ENCODE measurements around the gene FURIN. TPM values are rescaled to one million over a fixed set of nuclear protein-coding genes. Genes with fewer than 3 reads are reported as not detected.

FURIN gene
- polyA plus RNA-seq, 1 of the 3 experiments (the other 2 are of a cell fraction): 40.8 TPM

GRCh38 chr15:90889313-90889730 lies 20.9 kb downstream of the FURIN start:
- CTCF ChIA-PET: interaction anchor here (0.9 to 2.1 kb wide), 5 partner anchors 9 to 569 kb away, joined by 3 to 8 read pairs (median 4); no protein-coding TSS in a partner anchor
- Histone ChIP-seq H3K27me3 (ENCODE audit: insufficient read depth) (no peaks in the 10 kb centered on the region), H4K20me1 (ENCODE audit: insufficient read depth) (no peaks in the 10 kb centered on the region), H3K9me2 (no peaks in the 10 kb centered on the region), H3K79me2 (ENCODE audit: insufficient read depth) (no peaks in the 10 kb centered on the region), H3K4me1 (ENCODE audit: control insufficient read depth in 1 of 2, insufficient read depth in 2 of 2, low read depth in 1 of 2, low read length in 1 of 2) (no peaks in the 10 kb centered on the region; a peak in 1 of 4 replicates), H2AFZ (ENCODE audit: low read depth) (no peak overlapping the region), H3K9ac (no peak overlapping the region), H3K27ac (ENCODE audit: low read depth in 2 of 2, low read length in 1 of 2) (no peak overlapping the region), H3K9me3 (no peaks in the 10 kb centered on the region), H3K36me3 (replicated peaks in 1 of 2; ENCODE audit: control insufficient read depth in 1 of 2, insufficient read depth in 2 of 2, low read length in 1 of 2) (no peaks in the 10 kb centered on the region), H3F3A (replicated peaks; ENCODE audit: insufficient read depth) (peaks cover 3% of the 10 kb centered on the region), H3K4me3 (ENCODE audit: low read depth in 2 of 2, low read length in 1 of 2) (no peak overlapping the region), H3K4me2 (no peak overlapping the region)
- 74% methylated on average over 9 of the region's 18 CpGs for WGBS (ENCODE audit: low lambda C conversion rate)
- no peak for TF ChIP-seq GATA2 (CRISPR knock-in tag; IDR thresholded peaks at IDR 0.05)
- POLR2A ChIA-PET: no interaction called here
- DNase-seq: no peak

GRCh38 chr15:90889736-90890456 lies 21.5 kb downstream of the FURIN start:
- CTCF ChIA-PET: interaction anchor here (0.9 to 2.1 kb wide), 4 partner anchors 160 to 242 kb away, joined by 3 to 8 read pairs (median 5); no protein-coding TSS in a partner anchor
- H3K4me2 ChIP-seq: no peak overlapping the region
- H2AFZ ChIP-seq (ENCODE audit: low read depth): no peak overlapping the region
- no peaks in the 10 kb centered on the region for H4K20me1 ChIP-seq (ENCODE audit: insufficient read depth)
- H3K4me1 ChIP-seq (ENCODE audit: control insufficient read depth in 1 of 2, insufficient read depth in 2 of 2, low read depth in 1 of 2, low read length in 1 of 2): no peaks in the 10 kb centered on the region
- H3F3A ChIP-seq (replicated peaks; ENCODE audit: insufficient read depth): peaks cover 3% of the 10 kb centered on the region
- no peak overlapping the region for H3K27ac ChIP-seq (ENCODE audit: low read depth in 2 of 2, low read length in 1 of 2)
- no peaks in the 10 kb centered on the region for H3K79me2 ChIP-seq (ENCODE audit: insufficient read depth)
- POLR2A ChIA-PET: no interaction called here
- no peak overlapping the region for H3K9ac ChIP-seq
- H3K36me3 ChIP-seq (replicated peaks in 1 of 2; ENCODE audit: control insufficient read depth in 1 of 2, insufficient read depth in 2 of 2, low read length in 1 of 2): no peaks in the 10 kb centered on the region
- DNase-seq: no peak
- WGBS (ENCODE audit: low lambda C conversion rate): 91% methylated on average over 22 of the region's 31 CpGs
- no peaks in the 10 kb centered on the region for H3K27me3 ChIP-seq (ENCODE audit: insufficient read depth)
- no peaks in the 10 kb centered on the region for H3K9me2 ChIP-seq
- H3K4me3 ChIP-seq (ENCODE audit: low read depth in 2 of 2, low read length in 1 of 2): no peak overlapping the region
- TF ChIP-seq USF1 (IDR thresholded peaks at IDR 0.05; ENCODE audit: borderline replicate concordance, low read depth) (no peak), MXI1 (IDR thresholded peaks at IDR 0.05; ENCODE audit: low read depth, low read length) (no peak), TAF1 (IDR thresholded peaks at IDR 0.05; ENCODE audit: borderline replicate concordance, low read depth, low read length) (no peak), RFX5 (IDR thresholded peaks at IDR 0.05; ENCODE audit: low read length) (no peak), MAX (IDR thresholded peaks at IDR 0.05; ENCODE audit: low read depth) (no peak), NFIC (IDR thresholded peaks at IDR 0.05; ENCODE audit: borderline replicate concordance) (no peak), EP300 (IDR thresholded peaks at IDR 0.05; ENCODE audit: borderline replicate concordance in 1 of 2, low read depth in 1 of 2, low read length in 1 of 2) (no peak), IRF3 (IDR thresholded peaks at IDR 0.05; ENCODE audit: low read depth, low read length) (no peak), RAD21 (IDR thresholded peaks at IDR 0.05; ENCODE audit: low read length) (no peak), CHD2 (IDR thresholded peaks at IDR 0.05; ENCODE audit: low read length, partially characterized antibody) (no peak), FOSL2 (IDR thresholded peaks at IDR 0.05; ENCODE audit: borderline replicate concordance, low read depth) (no peak), ELF1 (IDR thresholded peaks at IDR 0.05) (no peak)
- no peaks in the 10 kb centered on the region for H3K9me3 ChIP-seq
